Hematopoietic multipotent progenitor cell (in vitro differentiated cells): Measurements from ENCODE around the gene PTRH2. TPM values are rescaled to one million over a fixed set of nuclear protein-coding genes. Genes with fewer than 3 reads are reported as not detected.

Experiments used
- DNase-seq, 3 donors: peaks; one replicate each; pipeline ENCODE4 v3.0.0-alpha.2; 2011 to 2015; ENCODE audit warnings: low read depth in 2 of 3, low spot score in 2 of 3
- total RNA-seq: library from RNA; depleted of rRNA; stranded (reverse); fragments of >200 nt; gene quantifications from one replicate; pipeline ENCODE4 v1.2.3, GENCODE V29; 2012

The PTRH2 gene
- total RNA-seq, 1 donor: 10.0 TPM

DNA sequence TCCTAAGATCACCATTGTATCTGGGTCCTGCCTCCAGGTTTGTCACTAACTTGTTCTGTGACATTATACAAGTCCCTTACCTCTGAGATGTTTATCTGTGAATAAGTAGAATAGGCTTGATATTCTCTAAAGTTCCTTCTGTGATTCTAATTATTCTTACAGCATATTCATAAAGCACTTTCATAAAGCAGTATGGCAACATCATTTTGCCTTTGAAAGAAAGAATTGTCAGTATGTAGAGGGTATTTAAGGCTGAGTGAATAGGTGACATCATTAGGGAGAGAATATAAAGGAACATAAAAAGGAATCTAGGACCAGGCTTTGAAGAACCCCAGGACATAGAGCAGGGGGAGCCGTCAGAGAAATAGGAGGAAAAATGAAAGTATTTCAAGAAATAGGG lies 15.8 kb upstream of the PTRH2 start:
- DNase-seq: no peak

DNA sequence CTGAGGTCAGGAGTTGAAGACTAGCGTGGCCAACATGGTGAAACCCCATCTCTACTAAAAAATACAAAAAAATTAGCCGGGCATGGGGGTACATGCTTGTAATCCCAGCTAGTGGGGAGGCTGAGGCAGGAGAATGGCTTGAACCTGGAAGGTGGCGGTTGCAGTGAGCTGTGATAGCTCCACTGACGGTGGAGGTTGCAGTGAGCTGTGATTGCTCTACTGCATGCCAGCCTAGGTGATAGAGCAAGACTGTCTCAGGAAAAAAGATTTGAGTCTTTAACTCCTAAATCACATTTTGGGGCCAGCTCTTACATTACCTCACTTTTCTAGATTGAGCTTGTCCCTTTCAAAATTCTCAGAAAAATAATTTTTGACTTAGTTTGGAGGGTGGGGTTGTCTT lies 15.4 kb upstream of the PTRH2 start:
- DNase-seq: no peak

DNA sequence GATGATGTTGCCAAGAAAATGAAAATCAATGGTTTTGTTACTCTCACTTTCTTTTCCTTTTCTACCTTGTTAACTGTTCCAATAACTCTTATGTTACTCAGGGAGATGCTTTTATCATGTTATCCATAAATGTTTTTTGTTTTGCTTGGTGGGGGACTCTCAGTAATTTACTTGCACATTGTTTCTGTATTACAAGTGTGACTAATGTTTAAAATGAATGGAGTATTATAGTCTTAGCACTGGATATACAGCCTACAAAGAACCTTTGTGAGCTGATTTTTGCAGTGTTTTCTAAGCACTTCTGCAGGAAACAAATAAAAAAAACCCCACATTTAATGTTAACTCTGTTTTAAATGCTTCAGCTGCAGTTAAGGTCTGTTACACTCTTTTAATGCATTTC lies 12.3 kb upstream of the PTRH2 start:
- no peak for DNase-seq

DNA sequence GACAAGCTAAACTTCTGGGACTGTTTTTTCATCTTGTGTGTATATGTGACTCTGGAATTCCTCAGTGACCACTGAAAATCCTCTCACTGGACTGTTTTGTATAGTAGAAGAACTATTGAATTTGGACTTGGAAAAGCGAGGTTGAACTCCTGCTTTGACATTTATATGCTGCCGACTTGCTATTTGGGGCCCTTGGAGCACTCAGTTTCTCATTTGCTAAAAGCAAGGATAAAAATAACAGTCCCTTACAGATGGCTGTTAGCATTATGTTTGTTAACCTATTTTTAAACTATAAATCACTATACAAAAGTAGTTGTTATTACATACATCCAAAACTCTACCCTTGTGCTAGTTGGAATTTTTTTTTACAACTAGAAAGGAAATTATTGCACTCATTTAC lies 9.2 kb upstream of the PTRH2 start:
- no peak for DNase-seq

DNA sequence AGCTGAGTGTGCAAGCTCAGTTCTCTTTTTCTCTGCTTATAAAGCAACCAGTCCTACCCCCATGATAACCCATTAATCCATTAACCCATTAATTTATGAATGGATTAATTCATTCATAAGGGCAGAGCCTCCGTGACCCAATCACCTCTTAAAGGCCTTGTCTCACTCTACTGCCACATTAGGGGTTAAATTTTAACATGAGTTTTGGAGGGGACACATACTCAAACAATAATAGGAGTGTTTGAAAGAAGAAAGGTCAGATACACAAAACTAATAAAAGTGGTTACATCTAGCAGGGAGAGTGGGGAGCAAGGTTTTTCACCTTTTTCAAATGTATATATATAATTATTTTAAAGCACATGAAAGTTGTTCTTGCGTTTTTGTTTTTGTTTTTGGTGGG lies 7.0 kb upstream of the PTRH2 start:
- DNase-seq: no peak

DNA sequence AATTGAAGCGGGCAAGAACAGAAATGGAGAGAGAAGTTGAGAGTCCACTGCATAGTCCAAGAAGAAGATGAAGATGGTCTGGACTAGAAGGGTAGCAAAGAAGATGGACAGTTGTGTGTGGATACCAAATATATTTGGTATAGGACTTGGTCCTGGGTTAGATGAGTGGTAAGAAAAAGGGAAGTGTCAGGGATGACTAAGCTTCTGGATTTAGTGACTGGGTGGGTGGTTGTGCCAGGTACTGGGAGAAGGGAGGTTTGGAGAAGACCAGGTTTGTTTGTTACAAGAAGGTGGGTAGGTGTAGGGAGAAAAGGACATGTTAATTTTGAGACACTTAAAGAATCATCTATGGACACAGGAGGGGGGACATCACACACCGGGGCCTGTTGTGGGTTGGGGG lies 5.6 kb upstream of the PTRH2 start:
- peak in 2 of 3 donors; percentile 14 to 27 for DNase-seq

DNA sequence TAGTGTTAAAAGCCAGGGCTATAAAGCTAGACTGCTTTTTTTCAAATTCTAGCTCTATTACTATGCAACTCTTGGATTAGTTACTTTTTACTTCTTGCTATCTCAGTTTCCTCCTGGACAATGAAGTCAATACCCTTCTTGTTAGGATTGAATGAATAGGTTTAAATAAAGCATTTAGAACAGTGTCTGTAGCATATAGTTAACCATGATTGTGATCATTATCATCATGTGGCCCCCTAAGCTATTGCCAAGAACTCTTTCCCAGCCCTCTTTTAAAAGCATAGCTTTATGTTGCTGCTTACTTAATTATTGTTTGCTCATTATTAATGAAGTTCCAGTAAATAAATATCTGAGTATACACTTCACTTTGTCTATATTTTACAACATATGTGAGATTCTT lies 4.7 kb upstream of the PTRH2 start:
- no peak for DNase-seq

DNA sequence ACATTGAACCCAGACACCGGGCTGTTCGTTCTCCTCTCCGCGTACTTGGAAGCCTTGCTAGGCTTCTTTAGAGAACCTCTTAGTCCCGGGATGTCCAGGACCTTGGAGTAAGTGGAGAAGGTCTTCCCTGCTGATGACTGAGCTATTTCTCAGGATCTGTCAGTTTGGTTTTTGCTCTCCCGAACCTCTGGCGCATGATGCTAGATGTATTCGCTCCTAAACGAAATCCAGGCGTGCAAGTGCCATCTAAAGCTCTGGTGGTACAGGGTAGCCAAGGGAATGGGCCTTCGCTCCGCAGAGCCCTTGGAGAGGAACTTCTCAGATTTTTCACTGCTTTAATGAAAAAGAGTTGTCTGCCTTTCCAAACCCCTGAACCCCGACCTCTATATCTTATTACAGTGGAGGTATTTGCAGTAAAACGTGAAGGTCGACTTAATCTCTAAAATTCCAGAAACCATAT lies 771 bp upstream of the PTRH2 start:
- DNase-seq: peak in 2 of 3 donors; percentile 6 to 26

DNA sequence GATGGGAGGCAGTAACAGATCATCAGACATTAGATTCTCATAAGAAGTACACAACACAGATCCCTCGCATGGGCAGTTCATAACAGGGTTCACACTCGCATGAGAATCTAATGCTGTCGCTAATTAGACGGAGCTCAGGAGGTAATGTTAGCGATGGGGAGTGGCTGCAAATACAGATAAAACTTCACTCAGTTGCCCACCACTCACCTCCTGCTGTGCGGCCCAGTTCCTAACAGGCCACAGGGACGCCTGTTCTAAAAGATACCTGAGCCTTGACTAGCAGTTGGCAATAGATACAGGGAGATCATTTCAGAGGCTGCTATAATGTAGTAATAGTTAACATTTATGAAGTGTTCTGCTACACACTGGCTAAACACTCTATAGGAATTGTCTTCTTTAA lies 4.9 kb downstream of the PTRH2 start:
- no peak for DNase-seq

DNA sequence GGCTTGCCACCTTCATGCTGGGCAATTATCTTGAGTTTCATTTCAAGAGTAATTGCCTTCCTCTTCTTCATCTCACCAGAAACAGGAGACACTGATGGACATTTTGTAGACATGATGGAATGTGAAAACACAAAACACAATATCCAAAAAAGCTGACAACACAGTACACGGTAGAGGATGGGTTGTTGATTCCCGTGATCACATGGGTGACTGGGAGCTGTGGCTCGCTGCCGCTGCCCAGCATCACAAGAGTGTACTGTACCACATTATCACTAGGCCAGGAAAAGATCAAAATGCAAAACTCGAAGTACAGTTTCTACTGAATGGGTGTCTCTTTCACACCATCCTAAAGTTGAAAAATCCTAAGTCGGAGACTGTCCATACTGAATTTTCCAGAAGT lies 7.4 kb downstream of the PTRH2 start:
- DNase-seq: no peak

DNA sequence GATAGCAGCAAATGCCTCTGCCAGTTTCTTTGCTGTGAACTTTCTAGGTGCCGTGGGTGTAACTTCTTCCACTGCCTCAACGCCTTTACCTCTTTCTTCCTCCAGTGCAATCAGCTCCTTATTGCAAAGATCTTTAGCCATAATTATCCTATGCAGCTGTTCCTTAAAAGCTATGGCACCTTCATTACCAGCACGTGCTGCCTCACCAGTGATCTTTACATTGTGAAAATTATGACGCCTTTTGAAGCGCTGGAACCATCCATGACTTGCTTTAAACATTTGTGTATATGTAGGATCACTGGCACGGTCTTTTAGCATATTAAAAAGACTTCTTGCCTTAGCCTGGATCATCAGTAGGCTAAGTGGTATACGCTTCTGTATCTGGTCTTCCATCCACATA lies 8.0 kb downstream of the PTRH2 start:
- DNase-seq: no peak

DNA sequence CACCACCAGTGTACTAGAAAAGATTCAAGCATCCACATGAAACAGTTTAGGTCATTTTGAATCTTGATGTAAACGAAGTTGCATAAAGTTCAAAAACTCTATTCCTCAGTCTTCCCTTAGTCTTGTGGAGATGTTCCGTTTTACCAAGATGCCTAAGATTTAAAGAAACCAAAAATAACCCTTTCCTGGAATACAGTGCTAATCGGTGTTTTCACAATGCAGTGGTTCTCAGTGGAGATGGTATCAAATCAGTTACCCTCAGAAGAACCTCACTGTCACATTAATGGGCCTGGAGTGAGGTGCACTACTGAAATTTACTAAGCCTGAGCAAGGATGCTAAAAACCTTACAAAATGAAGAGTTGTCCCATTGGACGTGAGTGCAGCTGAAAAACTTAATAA lies 9.1 kb downstream of the PTRH2 start:
- no peak for DNase-seq

DNA sequence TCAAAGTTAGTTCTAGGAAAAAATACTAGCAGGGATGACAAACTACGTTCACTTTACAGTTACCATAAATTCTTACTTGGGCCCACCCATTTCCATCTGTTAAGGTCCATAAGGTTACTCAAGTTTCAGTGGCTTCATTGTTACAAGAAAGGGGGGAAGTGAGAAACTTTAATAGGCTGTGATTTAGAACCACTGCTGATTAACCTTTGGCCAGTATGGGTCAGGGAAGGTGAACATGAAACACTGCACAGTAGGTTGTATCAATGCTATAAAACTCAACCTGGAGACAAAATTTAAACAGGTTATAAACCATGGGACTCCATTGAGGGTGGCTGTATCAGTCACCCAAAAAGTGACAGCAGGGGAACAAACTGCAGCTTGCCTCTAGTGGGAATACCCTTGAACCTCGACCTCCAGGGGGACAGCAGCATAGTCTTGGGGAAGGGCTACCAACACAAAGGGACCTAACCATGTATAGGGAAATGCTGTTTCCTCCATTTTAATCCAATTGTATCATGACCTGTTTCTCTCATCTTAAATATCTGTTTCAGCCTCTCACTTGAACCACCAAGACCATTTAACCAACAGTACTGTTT lies 10.4 kb downstream of the PTRH2 start:
- no peak for DNase-seq

DNA sequence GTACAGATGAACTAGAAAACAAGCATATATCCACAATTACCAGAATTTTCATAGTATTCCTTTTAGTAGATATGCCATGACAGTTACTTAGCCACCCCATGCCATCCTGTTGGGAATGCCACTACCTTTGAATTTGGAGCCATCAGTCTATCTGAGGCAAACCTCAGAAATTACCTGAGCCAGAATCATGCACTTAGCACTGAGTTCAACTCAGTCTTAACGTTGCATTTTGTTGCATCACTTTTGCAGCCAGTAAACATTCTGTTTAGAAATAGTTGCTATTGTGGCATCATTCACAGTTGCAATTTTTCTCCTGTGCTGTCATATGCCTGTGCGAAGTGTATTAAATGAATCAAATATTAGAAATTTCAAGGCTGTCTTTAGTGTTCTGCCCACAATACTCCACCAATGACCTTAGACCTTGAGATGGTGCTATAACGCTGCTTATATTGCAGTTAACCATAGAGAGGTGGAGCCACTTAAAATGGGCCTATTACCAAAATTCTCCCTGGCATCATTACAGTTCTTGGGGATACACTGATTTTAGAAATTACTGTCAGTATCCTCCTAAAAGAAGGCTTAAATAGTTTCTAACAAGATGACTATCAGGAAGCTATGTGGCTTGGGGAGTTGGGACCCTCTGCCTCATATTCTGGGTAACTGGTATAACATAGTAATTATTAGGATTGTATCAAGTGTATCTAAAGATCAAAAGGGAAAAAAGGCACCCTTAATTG lies 11.1 kb downstream of the PTRH2 start:
- DNase-seq: no peak

DNA sequence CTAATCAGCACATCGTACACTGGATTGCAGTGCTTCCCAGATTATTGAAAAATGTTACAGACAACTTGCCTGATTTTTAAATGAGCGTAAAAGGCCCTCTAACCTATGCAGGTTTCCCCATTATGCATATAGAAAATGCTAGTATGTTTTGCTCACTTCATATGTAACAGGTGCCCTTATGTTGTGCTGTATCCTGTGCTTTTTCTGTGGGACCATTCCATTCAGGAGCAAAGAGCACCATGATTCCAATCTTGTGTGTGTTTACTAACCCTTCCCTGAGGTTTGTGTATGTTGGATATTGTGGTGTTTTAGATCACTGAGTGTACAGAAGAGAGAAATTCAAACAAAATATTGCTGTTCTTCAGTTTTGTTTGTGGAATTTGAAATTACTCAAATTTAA lies 12.9 kb downstream of the PTRH2 start:
- DNase-seq: no peak

DNA sequence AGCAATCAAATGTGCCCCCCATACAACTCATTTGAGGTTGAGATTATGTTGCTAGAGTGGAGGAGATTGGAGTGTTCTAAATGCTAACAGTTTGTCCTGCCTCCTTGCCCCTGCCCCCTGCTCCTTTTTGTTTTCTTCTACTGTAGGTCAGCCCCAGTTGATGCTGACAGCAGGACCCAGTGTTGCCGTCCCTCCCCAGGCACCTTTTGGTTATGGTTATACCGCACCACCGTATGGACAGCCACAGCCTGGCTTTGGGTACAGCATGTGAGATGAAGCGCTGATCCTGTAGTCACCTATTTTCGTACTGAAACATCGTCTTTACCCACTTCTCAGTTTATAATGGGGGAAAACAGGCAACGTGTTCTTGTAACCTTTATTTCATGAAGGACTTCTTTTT lies 13.6 kb downstream of the PTRH2 start:
- no peak for DNase-seq

DNA sequence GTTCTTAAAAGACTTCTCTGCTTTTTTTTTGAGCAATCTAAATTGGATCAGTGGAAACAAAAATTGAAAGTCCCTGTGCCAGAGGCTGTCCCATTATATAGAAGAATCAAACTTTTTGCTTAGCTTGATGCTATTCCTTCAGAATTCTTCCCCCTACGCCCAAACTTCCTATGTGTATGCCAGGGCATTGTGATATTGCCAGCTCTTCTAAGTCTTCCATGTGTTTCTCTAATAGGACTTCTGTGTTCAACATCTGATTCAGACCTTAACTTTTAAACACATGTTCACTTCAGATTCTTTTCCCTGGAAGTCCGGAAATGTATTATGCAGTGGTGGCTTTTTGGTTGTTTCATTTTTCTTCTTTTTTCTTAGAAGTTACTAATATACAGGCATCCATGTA lies 18.7 kb downstream of the PTRH2 start:
- DNase-seq: no peak

DNA sequence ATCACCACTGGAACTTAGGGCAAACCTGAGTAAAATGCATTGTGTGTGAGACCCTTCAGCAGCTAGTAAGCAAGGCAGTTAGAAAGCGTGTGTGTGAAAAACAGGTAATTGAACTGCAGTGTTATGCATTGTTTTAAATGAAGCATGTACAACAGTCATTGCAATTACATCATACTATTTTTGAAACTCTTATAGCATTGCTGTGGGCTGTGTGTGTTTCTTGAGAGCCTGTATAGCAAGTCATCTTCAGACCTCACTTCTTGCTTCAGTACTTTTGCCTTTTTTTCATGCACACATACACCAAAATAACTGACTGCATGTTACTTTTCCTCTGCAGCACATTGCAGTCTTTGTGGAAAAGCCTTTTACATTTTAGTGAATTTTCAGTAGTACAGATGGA lies 19.2 kb downstream of the PTRH2 start:
- no peak for DNase-seq

DNA sequence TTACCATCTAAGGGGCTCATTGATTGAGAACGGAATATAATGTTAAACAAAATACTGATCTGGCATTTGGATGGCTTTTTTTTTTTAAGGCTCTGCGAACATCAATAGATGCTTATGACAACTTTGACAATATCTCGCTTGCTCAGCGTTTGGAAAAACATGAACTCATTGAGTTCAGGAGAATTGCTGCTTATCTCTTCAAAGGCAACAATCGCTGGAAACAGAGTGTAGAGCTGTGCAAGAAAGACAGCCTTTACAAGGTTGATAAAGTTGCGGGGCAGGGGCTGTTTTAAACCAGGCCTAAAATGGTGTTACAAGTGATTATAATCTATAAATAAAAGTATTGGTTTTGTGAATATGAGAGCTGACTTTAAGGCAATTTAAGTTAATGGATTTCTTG lies 22.3 kb downstream of the PTRH2 start:
- DNase-seq: peak in 2 of 3 donors; percentile 13 to 16

DNA sequence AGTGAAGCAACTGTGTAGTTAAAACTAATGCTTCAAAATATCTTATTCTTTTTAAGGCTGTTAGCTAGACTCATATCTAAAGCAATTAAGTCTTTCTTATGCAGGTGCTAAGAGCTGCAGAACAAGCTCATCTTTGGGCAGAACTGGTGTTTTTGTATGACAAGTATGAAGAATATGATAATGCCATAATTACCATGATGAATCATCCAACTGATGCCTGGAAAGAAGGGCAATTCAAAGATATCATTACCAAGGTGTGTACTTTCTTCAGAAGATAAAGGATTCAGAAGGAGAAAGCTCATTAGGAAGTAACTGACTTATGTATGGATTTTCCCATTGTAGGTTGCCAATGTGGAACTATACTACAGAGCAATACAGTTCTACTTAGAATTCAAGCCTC lies 23.9 kb downstream of the PTRH2 start:
- DNase-seq: no peak

DNA sequence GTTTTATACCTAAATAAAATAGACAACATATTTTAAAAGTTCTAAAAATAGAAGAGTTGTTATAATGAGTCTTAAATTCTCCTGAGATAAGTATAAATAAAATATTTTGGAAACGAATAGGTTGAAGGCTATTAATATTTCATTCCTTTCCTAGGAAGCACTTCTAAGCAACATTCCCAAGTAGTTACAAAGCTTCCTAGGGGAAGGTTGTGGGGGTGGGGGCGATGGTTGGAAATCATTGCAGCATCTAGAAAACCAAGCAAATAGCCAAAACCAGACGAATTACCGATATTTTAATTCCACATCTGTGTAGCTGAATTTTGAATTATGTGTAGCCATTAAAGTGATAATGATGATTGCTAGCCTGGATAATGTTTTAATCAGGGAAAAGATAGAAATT lies 26.9 kb downstream of the PTRH2 start:
- DNase-seq: no peak

DNA sequence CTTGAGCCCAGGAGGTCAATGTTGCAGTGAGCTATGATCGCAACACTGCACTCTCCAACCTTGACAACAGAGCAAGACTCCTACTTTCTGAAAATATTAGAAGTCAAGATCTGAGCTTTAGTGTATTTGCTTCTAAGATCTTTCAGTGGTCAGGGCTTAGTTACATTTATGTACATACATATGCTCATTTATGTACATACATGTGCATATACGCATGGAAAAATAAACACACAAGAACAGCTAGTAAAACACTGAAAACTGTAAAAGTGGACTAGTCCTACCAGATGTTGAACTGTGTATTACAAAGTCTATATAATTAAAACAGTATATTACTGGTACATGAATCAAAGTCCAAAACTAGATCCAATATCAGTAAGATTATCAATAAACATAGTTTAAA lies 28.3 kb downstream of the PTRH2 start:
- no peak for DNase-seq

DNA sequence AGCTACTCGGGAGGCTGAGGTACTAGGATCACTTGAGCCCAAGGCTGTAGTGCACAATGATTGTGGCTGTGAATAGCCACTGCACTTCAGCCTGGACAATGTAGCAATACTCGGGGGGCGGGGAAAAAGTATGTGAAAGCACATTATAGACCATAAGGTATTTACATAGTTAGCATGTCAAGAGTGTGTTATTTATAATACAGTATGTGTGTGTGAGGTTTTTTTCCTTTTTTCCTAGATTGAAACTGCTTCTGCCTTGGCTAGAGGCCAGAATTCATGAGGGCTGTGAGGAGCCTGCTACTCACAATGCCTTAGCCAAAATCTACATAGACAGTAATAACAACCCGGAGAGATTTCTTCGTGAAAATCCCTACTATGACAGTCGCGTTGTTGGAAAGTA lies 30.5 kb downstream of the PTRH2 start:
- DNase-seq: no peak
